ENCODE results near the gene GNG10.
"Not testable (repeated sequence)": the region's sequence is repeated elsewhere in the genome, so short reads cannot be mapped to it uniquely, and the experiment has no call there.

GNG10 gene

GRCh38 chr9:111658943-111659342, 2.5 kb upstream of the GNG10 start:
- no peak for DNase-seq

- no peak for DNase-seq
Measured at GRCh38 chr9:111659691-111660090, 1.7 kb upstream of the GNG10 start.

GRCh38 chr9:111661802-111662521, 557 bp downstream of the GNG10 start:
- peak; percentile 18 to 27 for DNase-seq

GRCh38 chr9:111662576-111663300, 1.3 kb downstream of the GNG10 start:
- DNase-seq: peak in 1 of 2 donors; percentile 3

GRCh38 chr9:111663301-111663823, 2.0 kb downstream of the GNG10 start:
- DNase-seq: no peak

- no peak for DNase-seq
Measured at GRCh38 chr9:111668026-111668573, 6.7 kb downstream of the GNG10 start.

- DNase-seq: not testable (repeated sequence)
Measured at GRCh38 chr9:111668601-111669000, 7.2 kb downstream of the GNG10 start.

GRCh38 chr9:111674319-111674718, 12.9 kb downstream of the GNG10 start:
- DNase-seq: no peak

- DNase-seq: no peak
Measured at GRCh38 chr9:111676116-111676515, 14.7 kb downstream of the GNG10 start.

- no peak for DNase-seq
Measured at GRCh38 chr9:111678293-111678692, 16.9 kb downstream of the GNG10 start.

GRCh38 chr9:111679199-111679598, 17.8 kb downstream of the GNG10 start:
- DNase-seq: no peak

GRCh38 chr9:111683392-111683791, 22.0 kb downstream of the GNG10 start:
- DNase-seq: no peak

- DNase-seq: no peak
Measured at GRCh38 chr9:111691672-111692329, 30.4 kb downstream of the GNG10 start.

GRCh38 chr9:111696796-111697195, 35.4 kb downstream of the GNG10 start:
- no peak for DNase-seq

GRCh38 chr9:111700776-111701175, 39.4 kb downstream of the GNG10 start:
- DNase-seq: no peak

- DNase-seq: no peak
Measured at GRCh38 chr9:111704503-111704902, 43.1 kb downstream of the GNG10 start.

- DNase-seq: no peak
Measured at GRCh38 chr9:111711548-111711947, 50.1 kb downstream of the GNG10 start.

- no peak for DNase-seq
Measured at GRCh38 chr9:111712369-111712768, 51.0 kb downstream of the GNG10 start.

- DNase-seq: no peak
Measured at GRCh38 chr9:111715471-111715870, 54.1 kb downstream of the GNG10 start.

GRCh38 chr9:111719541-111719940, 58.1 kb downstream of the GNG10 start:
- no peak for DNase-seq
